Transverse colon (tissue), 4 donors: ENCODE data around the gene SOHLH1.

Experiments
- EP300 ChIP-seq: sonication (generic); formaldehyde crosslinking; IDR thresholded peaks from one replicate; pipeline ENCODE4 v1.6.1; 2017; ENCODE audit warnings: antibody characterized with exemption, low read depth
- POLR2A ChIP-seq: fragments of 450-650 bp; IDR thresholded peaks from one replicate; pipeline ENCODE4 v1.6.1; 2016; ENCODE audit warnings: antibody characterized with exemption, mild to moderate bottlenecking, moderate library complexity
- POLR2AphosphoS5 ChIP-seq, 3 donors: sonication (generic); formaldehyde crosslinking; IDR thresholded peaks; one replicate each; pipeline ENCODE4 v1.6.1; 2016; ENCODE audit warnings: antibody characterized with exemption in 3 of 3
- TF ChIP-seq, protein P1 (sequence below), 5 experiments: fragments of 200-600 bp in 3 of 5; fragments of 450-650 bp in 2 of 5; sonication (generic) in 3 of 5; IDR thresholded peaks; 1 replicate in 2 of 5; 2 replicates in 3 of 5; pipeline ENCODE4 v1.5.1; 2016 to 2017; ENCODE audit warnings: antibody characterized with exemption in 5 of 5, inconsistent platforms in 3 of 5, mild to moderate bottlenecking in 2 of 5, moderate library complexity in 1 of 5

DNA sequence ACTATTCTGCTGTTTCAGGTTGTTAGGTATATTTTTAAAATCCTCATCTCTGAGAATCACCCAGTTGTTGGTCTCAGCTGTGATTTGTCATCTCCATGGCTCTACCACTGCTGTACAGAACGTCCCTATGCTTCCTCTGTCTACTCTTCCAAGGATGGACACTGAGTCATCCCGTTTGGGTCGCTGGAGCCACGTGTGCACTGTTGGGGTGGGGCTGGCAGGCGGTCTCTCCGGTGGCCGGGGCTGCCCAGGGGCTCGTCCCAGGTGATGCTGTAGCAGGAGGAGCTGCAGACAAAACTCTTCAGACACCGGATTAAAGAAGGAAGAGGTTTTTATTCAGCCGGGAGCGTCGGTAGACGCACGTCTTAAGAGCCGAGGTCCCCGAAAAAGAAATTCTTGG, 19.2 kb downstream of the SOHLH1 start:
- TF ChIP-seq, protein P1, sequence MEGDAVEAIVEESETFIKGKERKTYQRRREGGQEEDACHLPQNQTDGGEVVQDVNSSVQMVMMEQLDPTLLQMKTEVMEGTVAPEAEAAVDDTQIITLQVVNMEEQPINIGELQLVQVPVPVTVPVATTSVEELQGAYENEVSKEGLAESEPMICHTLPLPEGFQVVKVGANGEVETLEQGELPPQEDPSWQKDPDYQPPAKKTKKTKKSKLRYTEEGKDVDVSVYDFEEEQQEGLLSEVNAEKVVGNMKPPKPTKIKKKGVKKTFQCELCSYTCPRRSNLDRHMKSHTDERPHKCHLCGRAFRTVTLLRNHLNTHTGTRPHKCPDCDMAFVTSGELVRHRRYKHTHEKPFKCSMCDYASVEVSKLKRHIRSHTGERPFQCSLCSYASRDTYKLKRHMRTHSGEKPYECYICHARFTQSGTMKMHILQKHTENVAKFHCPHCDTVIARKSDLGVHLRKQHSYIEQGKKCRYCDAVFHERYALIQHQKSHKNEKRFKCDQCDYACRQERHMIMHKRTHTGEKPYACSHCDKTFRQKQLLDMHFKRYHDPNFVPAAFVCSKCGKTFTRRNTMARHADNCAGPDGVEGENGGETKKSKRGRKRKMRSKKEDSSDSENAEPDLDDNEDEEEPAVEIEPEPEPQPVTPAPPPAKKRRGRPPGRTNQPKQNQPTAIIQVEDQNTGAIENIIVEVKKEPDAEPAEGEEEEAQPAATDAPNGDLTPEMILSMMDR (IDR thresholded peaks at IDR 0.05), result no peak
- TF ChIP-seq POLR2AphosphoS5 (IDR thresholded peaks at IDR 0.05) (no peak), EP300 (no peak), POLR2A (no peak)
